Smooth muscle cell (in vitro differentiated cells): ENCODE results near the gene SUB1. TPM values are rescaled to one million over a fixed set of nuclear protein-coding genes. Genes with fewer than 3 reads are reported as not detected.

Experiments
- DNase-seq: peaks from one replicate; lab custom pipeline; 2025; ENCODE audit not compliant: unreplicated experiment; lab: John Stamatoyannopoulos, UW
- H2AFZ ChIP-seq: fragments of 200-600 bp; sonication (generic); 2 replicates; pipeline ENCODE4 v1.6.0; 2016; ENCODE audit warnings: antibody characterized with exemption, low read depth, mild to moderate bottlenecking
- H3F3A ChIP-seq: fragments of 200-600 bp; sonication (generic); 2 replicates; pipeline ENCODE4 v1.6.0; 2017; ENCODE audit warnings: antibody characterized with exemption, low read depth
- H3K27ac ChIP-seq: fragments of 200-600 bp; sonication (generic); 2 replicates; pipeline ENCODE4 v1.5.1; 2016; ENCODE audit warnings: low read depth, mild to moderate bottlenecking
- H3K27me3 ChIP-seq: fragments of 200-600 bp; sonication (generic); 2 replicates; pipeline ENCODE4 v1.6.1; 2016; ENCODE audit warnings: low read depth, mild to moderate bottlenecking
- H3K36me3 ChIP-seq: fragments of 200-600 bp; sonication (generic); 2 replicates; pipeline ENCODE4 v1.5.1; 2016; ENCODE audit warnings: low read depth
- H3K4me1 ChIP-seq: fragments of 200-600 bp; sonication (generic); 2 replicates; pipeline ENCODE4 v1.5.1; 2016; ENCODE audit warnings: low read depth
- H3K4me2 ChIP-seq: fragments of 200-600 bp; sonication (generic); 2 replicates; pipeline ENCODE4 v1.6.0; 2016; ENCODE audit warnings: mild to moderate bottlenecking
- H3K4me3 ChIP-seq: fragments of 200-600 bp; sonication (generic); 2 replicates; pipeline ENCODE4 v1.5.1; 2016; ENCODE audit warnings: mild to moderate bottlenecking
- H3K79me2 ChIP-seq: fragments of 200-600 bp; sonication (generic); 2 replicates; pipeline ENCODE4 v1.6.0; 2016; ENCODE audit warnings: low read depth, mild to moderate bottlenecking
- H3K9ac ChIP-seq: fragments of 200-600 bp; sonication (generic); 2 replicates; pipeline ENCODE4 v1.6.0; 2016; ENCODE audit warnings: low read depth
- H3K9me3 ChIP-seq: fragments of 200-600 bp; sonication (generic); replicated peaks from 2 replicates; pipeline ENCODE4 v1.5.1; 2016; ENCODE audit warnings: low read depth
- H4K20me1 ChIP-seq: fragments of 200-600 bp; sonication (generic); 2 replicates; pipeline ENCODE4 v1.6.0; 2016; ENCODE audit warnings: low read depth
- CTCF ChIP-seq: fragments of 200-600 bp; sonication (generic); IDR thresholded peaks from 2 replicates; pipeline ENCODE4 v1.5.1; 2017; ENCODE audit warnings: borderline replicate concordance, mild to moderate bottlenecking, antibody characterized with exemption; ENCODE audit not compliant: insufficient read depth, poor library complexity, severe bottlenecking
- WGBS: methylation state at CpG from one replicate; pipeline ENCODE4 v1.1.7; 2016; ENCODE audit warnings: low lambda C conversion rate; 5-methylcytosine and 5-hydroxymethylcytosine counted together
- polyA plus RNA-seq: library from polyadenylated mRNA; unstranded; fragments of >200 nt; fragmentation: Nextera tagmentation; extraction: Ambion mirVana; gene quantifications from 2 replicates; pipeline ENCODE4 v1.2.1, GENCODE V29; 2016
- total RNA-seq: library from RNA; depleted of rRNA; stranded (reverse); fragments of >200 nt; gene quantifications from 2 replicates; pipeline ENCODE4 v1.2.3, GENCODE V29; 2014

Gene SUB1
- total and polyA plus RNA-seq, 2 experiments from 2014 or later = 321 to 466 TPM

- no peaks in the 10 kb centered on the region for H3K79me2 ChIP-seq
- H3K9me3 ChIP-seq = no peaks in the 10 kb centered on the region
- TF ChIP-seq CTCF = no peak
Observed at GRCh38 chr5:32651088-32651487, 65.7 kb downstream of the SUB1 start.

GRCh38 chr5:32651638-32652037 is 66.3 kb downstream of the SUB1 start:
- no peak overlapping the region for H2AFZ ChIP-seq
- H4K20me1 ChIP-seq = no peaks in the 10 kb centered on the region
- 94% methylated on average over 5 of the region's 5 CpGs for WGBS
- H3K4me3 ChIP-seq = no peak overlapping the region
- no peaks in the 10 kb centered on the region for H3K4me1 ChIP-seq
- no peak for TF ChIP-seq CTCF
- no peaks in the 10 kb centered on the region for H3K79me2 ChIP-seq
- no peak for DNase-seq
- no peak overlapping the region for H3K4me2 ChIP-seq
- H3K27ac ChIP-seq = no peak overlapping the region
- no peak overlapping the region for H3K9ac ChIP-seq
- H3K36me3 ChIP-seq = no peaks in the 10 kb centered on the region
- H3K9me3 ChIP-seq = no peaks in the 10 kb centered on the region
- H3F3A ChIP-seq = no peaks in the 10 kb centered on the region
- H3K27me3 ChIP-seq = no peaks in the 10 kb centered on the region

More at GRCh38 chr5:32651088-32651487, 65.7 kb downstream of the SUB1 start:
- Histone ChIP-seq H2AFZ (no peak overlapping the region), H3K27me3 (no peaks in the 10 kb centered on the region), H3K4me1 (no peaks in the 10 kb centered on the region), H3K9ac (no peak overlapping the region), H3K4me3 (no peak overlapping the region), H3K4me2 (no peak overlapping the region), H3K36me3 (no peaks in the 10 kb centered on the region), H4K20me1 (no peaks in the 10 kb centered on the region), H3F3A (no peaks in the 10 kb centered on the region), H3K27ac (no peak overlapping the region)
- WGBS = 63% methylated on average over 4 of the region's 4 CpGs
- DNase-seq = no peak

Other genes with a start within 250 kb of the SUB1 start
- gene ZFR, start 140.8 kb upstream of the SUB1 start, total RNA-seq = 77.0 and 80.2 TPM in 2 replicates
- 54.9 and 61.1 TPM in 2 replicates for gene ZFR, start 140.8 kb upstream of the SUB1 start, polyA plus RNA-seq
- gene NPR3, start 125.8 kb downstream of the SUB1 start, total RNA-seq = 5.4 and 9.4 TPM in 2 replicates
- 1.4 and 2.5 TPM in 2 replicates for gene NPR3, start 125.8 kb downstream of the SUB1 start, polyA plus RNA-seq